ENCODE results near the gene LIG1. TPM values are rescaled to one million over a fixed set of nuclear protein-coding genes. Genes with fewer than 3 reads are reported as not detected.

Gene LIG1
- total RNA-seq, 1 donor from 2014 or later: 4.5 TPM

DNA sequence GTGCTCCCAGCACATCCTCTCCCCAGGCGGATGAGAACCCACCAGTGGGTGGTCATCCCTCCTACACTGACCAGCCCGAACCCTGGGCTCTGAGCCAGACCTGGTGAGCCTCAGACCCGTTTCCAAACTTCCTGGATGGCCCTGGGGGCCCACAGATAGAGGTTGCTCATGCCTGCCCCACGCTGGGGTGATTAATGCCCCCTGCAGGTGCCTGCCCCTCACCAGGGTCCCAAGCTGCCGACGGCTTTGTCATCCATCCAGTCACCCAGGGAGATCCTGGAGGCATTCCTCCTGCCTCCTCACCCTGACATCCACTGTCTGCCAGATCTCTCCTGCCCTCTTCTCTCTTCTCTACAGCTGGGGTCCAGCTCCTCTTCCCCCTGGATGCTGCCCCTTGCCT is 31.1 kb downstream of the LIG1 start:
- FAIRE-seq (no peak), DNase-seq (ENCODE audit: low read depth) (no peak)
- Histone ChIP-seq H3K4me3 (ENCODE audit: low read depth, low read length) (no peak overlapping the region), H3K27me3 (ENCODE audit: control insufficient read depth, insufficient read depth, low read length) (no peaks in the 10 kb centered on the region), H3K36me3 (ENCODE audit: control insufficient read depth, insufficient read depth, low read length) (peaks cover 4% of the 10 kb centered on the region)
- TF ChIP-seq, protein P1, sequence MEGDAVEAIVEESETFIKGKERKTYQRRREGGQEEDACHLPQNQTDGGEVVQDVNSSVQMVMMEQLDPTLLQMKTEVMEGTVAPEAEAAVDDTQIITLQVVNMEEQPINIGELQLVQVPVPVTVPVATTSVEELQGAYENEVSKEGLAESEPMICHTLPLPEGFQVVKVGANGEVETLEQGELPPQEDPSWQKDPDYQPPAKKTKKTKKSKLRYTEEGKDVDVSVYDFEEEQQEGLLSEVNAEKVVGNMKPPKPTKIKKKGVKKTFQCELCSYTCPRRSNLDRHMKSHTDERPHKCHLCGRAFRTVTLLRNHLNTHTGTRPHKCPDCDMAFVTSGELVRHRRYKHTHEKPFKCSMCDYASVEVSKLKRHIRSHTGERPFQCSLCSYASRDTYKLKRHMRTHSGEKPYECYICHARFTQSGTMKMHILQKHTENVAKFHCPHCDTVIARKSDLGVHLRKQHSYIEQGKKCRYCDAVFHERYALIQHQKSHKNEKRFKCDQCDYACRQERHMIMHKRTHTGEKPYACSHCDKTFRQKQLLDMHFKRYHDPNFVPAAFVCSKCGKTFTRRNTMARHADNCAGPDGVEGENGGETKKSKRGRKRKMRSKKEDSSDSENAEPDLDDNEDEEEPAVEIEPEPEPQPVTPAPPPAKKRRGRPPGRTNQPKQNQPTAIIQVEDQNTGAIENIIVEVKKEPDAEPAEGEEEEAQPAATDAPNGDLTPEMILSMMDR (IDR thresholded peaks at IDR 0.05; ENCODE audit: insufficient read depth, low read length, severe bottlenecking): no peak

GRCh38 chr19:48137411-48137810 is 32.7 kb downstream of the LIG1 start:
- no peaks in the 10 kb centered on the region for H3K27me3 ChIP-seq (ENCODE audit: control insufficient read depth, insufficient read depth, low read length)
- H3K4me3 ChIP-seq (ENCODE audit: low read depth, low read length): no peak overlapping the region
- H3K36me3 ChIP-seq (ENCODE audit: control insufficient read depth, insufficient read depth, low read length): peaks cover 3% of the 10 kb centered on the region
- no peak for DNase-seq (ENCODE audit: low read depth)
- TF ChIP-seq, protein P1 (IDR thresholded peaks at IDR 0.05; ENCODE audit: insufficient read depth, low read length, severe bottlenecking): no peak
- no peak for FAIRE-seq

DNA sequence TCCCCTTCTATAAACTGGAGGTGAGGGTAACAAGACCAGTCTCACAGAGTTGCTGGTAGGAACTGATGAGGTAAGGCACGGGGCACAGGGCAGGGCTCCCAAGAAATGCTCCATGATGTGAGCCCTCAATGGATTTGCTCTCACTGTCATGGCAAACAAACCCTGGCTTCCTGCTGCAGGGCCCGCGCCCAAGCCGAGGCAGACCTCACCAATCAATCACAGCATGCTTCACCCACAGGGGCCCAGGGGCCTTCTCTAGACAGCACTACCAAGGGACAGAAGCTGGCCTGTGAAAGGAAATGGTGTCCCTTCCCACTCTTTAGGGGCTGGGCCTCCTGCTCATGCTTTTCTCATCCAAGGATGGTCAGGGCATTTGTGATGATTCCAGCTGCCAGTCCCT is 33.6 kb downstream of the LIG1 start:
- TF ChIP-seq, protein P1 (IDR thresholded peaks at IDR 0.05; ENCODE audit: insufficient read depth, low read length, severe bottlenecking): no peak
- Histone ChIP-seq H3K4me3 (ENCODE audit: low read depth, low read length) (no peak overlapping the region), H3K36me3 (ENCODE audit: control insufficient read depth, insufficient read depth, low read length) (peaks cover 3% of the 10 kb centered on the region), H3K27me3 (ENCODE audit: control insufficient read depth, insufficient read depth, low read length) (no peaks in the 10 kb centered on the region)
- DNase-seq (ENCODE audit: low read depth) (no peak), FAIRE-seq (no peak)

GRCh38 chr19:48135411-48135810 is 34.7 kb downstream of the LIG1 start:
- FAIRE-seq: no peak
- H3K27me3 ChIP-seq (ENCODE audit: control insufficient read depth, insufficient read depth, low read length): no peaks in the 10 kb centered on the region
- peaks cover 5% of the 10 kb centered on the region for H3K36me3 ChIP-seq (ENCODE audit: control insufficient read depth, insufficient read depth, low read length)
- no peak for DNase-seq (ENCODE audit: low read depth)
- TF ChIP-seq, protein P1 (IDR thresholded peaks at IDR 0.05; ENCODE audit: insufficient read depth, low read length, severe bottlenecking): no peak
- H3K4me3 ChIP-seq (ENCODE audit: low read depth, low read length): no peak overlapping the region

GRCh38 chr19:48133094-48133493 is 37.0 kb downstream of the LIG1 start:
- Histone ChIP-seq H3K4me3 (ENCODE audit: low read depth, low read length) (no peak overlapping the region), H3K36me3 (ENCODE audit: control insufficient read depth, insufficient read depth, low read length) (peaks cover 5% of the 10 kb centered on the region), H3K27me3 (ENCODE audit: control insufficient read depth, insufficient read depth, low read length) (no peaks in the 10 kb centered on the region)
- FAIRE-seq: no peak
- DNase-seq (ENCODE audit: low read depth): no peak
- TF ChIP-seq, protein P1 (IDR thresholded peaks at IDR 0.05; ENCODE audit: insufficient read depth, low read length, severe bottlenecking): no peak

DNA sequence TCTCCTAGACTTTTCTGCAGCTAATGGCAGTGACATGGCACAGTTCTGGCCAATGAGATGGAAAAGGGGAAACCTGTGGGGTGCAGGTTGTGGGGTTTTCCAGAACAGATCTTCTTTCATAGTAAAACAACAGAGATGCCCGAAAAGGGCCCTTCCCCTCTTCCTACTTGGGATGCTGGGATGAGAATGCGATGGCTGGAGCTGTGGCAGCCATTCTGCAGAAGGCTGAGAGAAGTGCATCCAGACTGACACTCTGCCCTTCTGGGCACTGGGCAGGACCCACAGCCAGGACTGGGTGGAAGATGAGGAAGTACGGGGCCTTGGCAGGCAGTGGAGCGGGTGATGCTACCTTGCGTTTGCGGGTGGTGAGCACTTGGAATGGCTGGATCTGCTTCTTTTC is 42.6 kb downstream of the LIG1 start:
- no peak for FAIRE-seq
- TF ChIP-seq, protein P1 (IDR thresholded peaks at IDR 0.05; ENCODE audit: insufficient read depth, low read length, severe bottlenecking): no peak
- Histone ChIP-seq H3K36me3 (ENCODE audit: control insufficient read depth, insufficient read depth, low read length) (peaks cover 5% of the 10 kb centered on the region), H3K27me3 (ENCODE audit: control insufficient read depth, insufficient read depth, low read length) (no peaks in the 10 kb centered on the region), H3K4me3 (ENCODE audit: low read depth, low read length) (no peak overlapping the region)
- no peak for DNase-seq (ENCODE audit: low read depth)

Measured in bronchial epithelial cell (primary cell).